Epithelial cell of esophagus (primary cell): ENCODE measurements around the gene C20orf202.
A peak's percentile ranks its signal among the peaks of the same experiment; 100 is the strongest.
"Not testable (repeated sequence)": the region's sequence is repeated elsewhere in the genome, so short reads cannot be mapped to it uniquely, and the experiment has no call there.

Source experiments
- DNase-seq: peaks from one replicate; pipeline ENCODE4 v3.0.0; 2010; ENCODE audit warnings: low read depth
- H3K4me3 ChIP-seq: 2 replicates; pipeline ENCODE4 v1.5.1; 2011; ENCODE audit warnings: mild to moderate bottlenecking, low read length, control low read depth
- CTCF ChIP-seq: IDR thresholded peaks from 2 replicates; pipeline ENCODE4 v1.5.1; 2011; ENCODE audit warnings: low read depth, mild to moderate bottlenecking, low read length, control low read depth, inconsistent platforms; ENCODE audit not compliant: insufficient read depth; ENCODE audit errors: missing control alignments

The C20orf202 gene

GRCh38 chr20:1212023-1212422 lies 8.8 kb downstream of the C20orf202 start:
- no peak for DNase-seq
- H3K4me3 ChIP-seq = no peak overlapping the region
- TF ChIP-seq CTCF = no peak

- TF ChIP-seq CTCF = peak; percentile 87
- H3K4me3 ChIP-seq = no peak overlapping the region
- DNase-seq = peak; percentile 82
Measured at GRCh38 chr20:1212607-1213396, 9.5 kb downstream of the C20orf202 start.

- no peak overlapping the region for H3K4me3 ChIP-seq
- TF ChIP-seq CTCF = no peak
- peak; percentile 9 for DNase-seq
Measured at GRCh38 chr20:1214838-1215261, 11.6 kb downstream of the C20orf202 start.

GRCh38 chr20:1215386-1216170 lies 12.3 kb downstream of the C20orf202 start:
- TF ChIP-seq CTCF = no peak
- H3K4me3 ChIP-seq = no peak overlapping the region
- no peak for DNase-seq

- not testable (repeated sequence) for DNase-seq, H3K4me3 ChIP-seq
Measured at GRCh38 chr20:1216527-1217427, 13.5 kb downstream of the C20orf202 start.

- not testable (repeated sequence) for H3K4me3 ChIP-seq
- peak; percentile 15 for DNase-seq
Measured at GRCh38 chr20:1222750-1223149, 19.5 kb downstream of the C20orf202 start.

GRCh38 chr20:1224205-1224890 lies 21.1 kb downstream of the C20orf202 start:
- no peak for TF ChIP-seq CTCF
- H3K4me3 ChIP-seq = no peak overlapping the region
- DNase-seq = no peak
